SK-N-SH (cell line): ENCODE data around the gene RPGRIP1L.

ENCODE experiments used
- CTCF ChIP-seq: fragments of 200-600 bp; sonication (generic); IDR thresholded peaks from 2 replicates; pipeline ENCODE4 v1.6.1; 2017; ENCODE audit warnings: antibody characterized with exemption, mild to moderate bottlenecking, moderate library complexity
- EP300 ChIP-seq, 2 experiments: IDR thresholded peaks; 2 replicates each; pipeline versions ENCODE4 v1.4.0 to v1.6.1; 2012; ENCODE audit warnings: borderline replicate concordance in 1 of 2, low read depth in 1 of 2, low read length in 1 of 2
- MAX ChIP-seq: IDR thresholded peaks from 2 replicates; pipeline ENCODE4 v1.4.0; 2012; ENCODE audit warnings: low read depth
- POLR2AphosphoS5 ChIP-seq: IDR thresholded peaks from 2 replicates; pipeline ENCODE4 v1.6.1; 2012; ENCODE audit warnings: low read depth, low read length
- TCF12 ChIP-seq: IDR thresholded peaks from 2 replicates; pipeline ENCODE4 v1.4.0; 2012

- TF ChIP-seq CTCF (no peak), POLR2AphosphoS5 (no peak), TCF12 (no peak), MAX (no peak), EP300 (IDR thresholded peaks at IDR 0.05; ENCODE audit: borderline replicate concordance in 1 of 2, low read depth in 1 of 2, low read length in 1 of 2) (no peak)
Observed at GRCh38 chr16:53726625-53727024, 23.0 kb upstream of the RPGRIP1L start.
